AG04450 (cell line): ENCODE data around the gene FAM83C. TPM values are rescaled to one million over a fixed set of nuclear protein-coding genes. Genes with fewer than 3 reads are reported as not detected.
"Not testable (repeated sequence)": the region's sequence is repeated elsewhere in the genome, so short reads cannot be mapped to it uniquely, and the experiment has no call there.

Source experiments
- CTCF ChIA-PET: fragments of 300-600, 350-600 bp; formaldehyde crosslinking; extraction: SDS; loops from one replicate; lab custom pipeline; 2022; ENCODE audit warnings: antibody characterized with exemption, inconsistent platforms; lab: Charles Lee
- POLR2A ChIA-PET: fragments of 350-600 bp; formaldehyde crosslinking; extraction: SDS; loops from one replicate; lab custom pipeline; 2021; ENCODE audit warnings: antibody characterized with exemption, inconsistent platforms; lab: Yijun Ruan, JAX
- DNase-seq: peaks from one replicate; pipeline ENCODE4 v3.0.0-alpha.2; 2011; ENCODE audit warnings: low read depth, low spot score
- H3K27ac ChIP-seq: one replicate; pipeline ENCODE4 v1.5.1; 2012; ENCODE audit warnings: low read depth, low read length, control low read depth
- H3K27me3 ChIP-seq: one replicate; pipeline ENCODE4 v1.6.0; 2012; ENCODE audit warnings: low read length; ENCODE audit not compliant: control insufficient read depth, insufficient read depth
- H3K4me3 ChIP-seq: 2 replicates; pipeline ENCODE4 v1.5.1; 2011; ENCODE audit warnings: mild to moderate bottlenecking, low read depth, low read length, control low read depth
- H3K9me3 ChIP-seq: 2 replicates; pipeline ENCODE4 v1.5.1; 2012; ENCODE audit warnings: low read length; ENCODE audit not compliant: control insufficient read depth, insufficient read depth
- CTCF ChIP-seq: IDR thresholded peaks from 2 replicates; pipeline ENCODE4 v1.5.1; 2011; ENCODE audit warnings: low read depth, low read length, control low read depth, inconsistent platforms
- polyA plus RNA-seq: library from polyadenylated mRNA; depleted of rRNA; stranded (reverse); fragments of >200 nt; gene quantifications from 2 replicates; pipeline ENCODE4 v1.2.3, GENCODE V29; 2011

FAM83C gene
- polyA plus RNA-seq, 1 experiment: not detected

DNA sequence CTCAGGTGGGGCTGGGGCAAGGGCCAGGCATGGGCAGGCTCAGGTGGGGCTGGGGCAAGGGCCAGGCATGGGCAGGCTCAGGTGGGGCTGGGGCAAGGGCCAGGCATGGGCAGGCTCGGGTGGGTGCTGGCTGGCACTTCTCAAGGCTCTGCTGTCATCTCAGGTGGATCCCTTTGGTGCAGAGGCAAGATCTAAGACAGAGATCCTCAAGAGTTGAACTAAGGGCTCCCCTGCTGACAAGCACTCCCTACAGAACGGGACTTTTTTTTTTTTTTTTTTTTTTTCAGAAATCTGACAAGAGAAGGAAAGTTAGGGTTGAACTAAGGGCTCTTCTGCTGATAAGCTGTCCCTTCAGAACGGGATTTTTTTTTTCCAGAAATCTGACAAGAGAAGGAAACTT, 39.2 kb downstream of the FAM83C start:
- ChIA-PET POLR2A (no interaction called here), CTCF (no interaction called here)
- DNase-seq: no peak
- no peaks in the 10 kb centered on the region for H3K27me3 ChIP-seq
- no peak for TF ChIP-seq CTCF
- no peak overlapping the region for H3K4me3 ChIP-seq
- no peaks in the 10 kb centered on the region for H3K9me3 ChIP-seq
- H3K27ac ChIP-seq: no peak overlapping the region

DNA sequence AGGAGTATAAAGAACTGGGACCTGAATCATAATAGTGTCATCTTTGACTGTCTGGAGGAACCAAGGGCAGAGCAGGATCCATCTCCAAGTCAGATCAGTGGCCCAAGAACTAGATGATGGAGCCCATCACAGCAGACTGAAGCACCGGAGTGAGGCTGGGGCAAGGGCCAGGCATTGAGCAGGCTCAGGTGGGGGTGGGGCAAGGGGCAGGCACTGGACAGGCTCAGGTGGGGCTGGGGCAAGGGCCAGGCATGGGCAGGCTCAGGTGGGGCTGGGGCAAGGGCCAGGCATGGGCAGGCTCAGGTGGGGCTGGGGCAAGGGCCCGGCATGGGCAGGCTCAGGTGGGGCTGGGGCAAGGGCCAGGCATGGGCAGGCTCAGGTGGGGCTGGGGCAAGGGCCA, 39.6 kb downstream of the FAM83C start:
- POLR2A ChIA-PET, H3K27me3 ChIP-seq, H3K4me3 ChIP-seq, H3K9me3 ChIP-seq, CTCF ChIA-PET, DNase-seq, H3K27ac ChIP-seq: not testable (repeated sequence)

DNA sequence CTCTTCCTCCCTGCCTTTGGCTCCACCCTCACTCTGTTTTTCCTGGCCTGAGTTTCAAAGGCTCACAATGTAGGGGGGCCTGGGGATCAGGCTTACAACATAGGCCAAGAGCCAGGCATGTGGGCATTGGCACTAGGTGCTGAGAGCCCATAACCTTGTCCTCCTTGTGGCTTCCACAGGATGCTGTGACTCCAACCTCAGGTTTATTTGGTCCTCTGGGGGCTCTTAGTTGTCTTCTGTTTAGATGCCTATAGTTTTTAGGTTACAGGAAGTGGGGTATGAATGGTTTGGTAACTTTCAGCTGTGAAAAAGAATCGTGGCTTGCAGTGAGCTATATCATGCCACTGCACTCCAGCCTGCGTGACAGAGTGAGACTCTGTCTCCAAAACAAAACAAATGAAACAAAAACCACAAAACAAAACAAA, 40.2 kb downstream of the FAM83C start:
- Histone ChIP-seq H3K9me3 (no peaks in the 10 kb centered on the region), H3K4me3 (no peak overlapping the region), H3K27ac (no peak overlapping the region), H3K27me3 (peaks cover 4% of the 10 kb centered on the region)
- TF ChIP-seq CTCF: no peak
- ChIA-PET POLR2A (interaction anchor here (0.5 kb wide), 1 partner anchor 1339 kb away, joined by 3 read pairs; no protein-coding TSS in a partner anchor), CTCF (no interaction called here)
- no peak for DNase-seq

DNA sequence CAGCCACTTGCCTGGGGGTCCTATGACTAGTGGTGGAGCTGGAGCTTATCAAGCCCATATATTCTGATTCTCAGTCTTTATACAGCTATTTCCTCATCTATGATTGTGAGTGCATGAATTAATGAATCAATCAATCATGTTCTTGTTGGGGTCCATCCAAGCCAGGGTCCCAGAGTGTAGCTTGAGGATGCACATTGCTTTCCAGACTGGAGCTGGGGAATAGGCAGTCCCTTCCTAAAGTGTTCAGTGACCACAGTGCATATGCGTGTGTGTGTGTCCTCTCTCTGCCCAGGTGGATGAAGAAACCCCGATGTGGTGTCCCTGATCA, 40.6 kb downstream of the FAM83C start:
- TF ChIP-seq CTCF: no peak
- POLR2A ChIA-PET: interaction anchor here (0.5 kb wide), 1 partner anchor 1338 kb away, joined by 3 read pairs; no protein-coding TSS in a partner anchor

GRCh38 chr20:35248641-35249475, 43.4 kb downstream of the FAM83C start:
- Histone ChIP-seq H3K27ac (no peak overlapping the region), H3K27me3 (peaks cover 7% of the 10 kb centered on the region), H3K9me3 (no peaks in the 10 kb centered on the region), H3K4me3 (no peak overlapping the region)
- ChIA-PET CTCF (interaction anchor here (0.9 kb wide), 1 partner anchor 21 kb away, joined by 4 read pairs; no protein-coding TSS in a partner anchor), POLR2A (no interaction called here)
- TF ChIP-seq CTCF: no peak
- DNase-seq: no peak

More for the DNA sequence above, 40.6 kb downstream of the FAM83C start:
- no peak overlapping the region for H3K4me3 ChIP-seq
- no peak overlapping the region for H3K27ac ChIP-seq
- CTCF ChIA-PET: interaction anchor here (0.8 kb wide), 1 partner anchor 106 kb away, joined by 3 read pairs; no protein-coding TSS in a partner anchor
- DNase-seq: no peak
- H3K9me3 ChIP-seq: no peaks in the 10 kb centered on the region
- peaks cover 4% of the 10 kb centered on the region for H3K27me3 ChIP-seq
